PC-3 (cell line): ENCODE data around the gene PTPN3. TPM values are rescaled to one million over a fixed set of nuclear protein-coding genes. Genes with fewer than 3 reads are reported as not detected.
"Not testable (repeated sequence)": the region's sequence is repeated elsewhere in the genome, so short reads cannot be mapped to it uniquely, and the experiment has no call there.

Experiments used
- ATAC-seq: fragments of 200-7000 bp; cut with Tn5 transposase; 2 replicates; pipeline ENCODE4 v1.9.1; 2020; ENCODE audit warnings: mild to moderate bottlenecking, moderate library complexity
- Bru-seq: library from RNA; stranded (reverse); fragments of 400-500 nt; gene quantifications from one replicate; lab custom pipeline; 2021; lab: Mats Ljungman, UMichigan
- BruChase-seq, 2 experiments: library from RNA; stranded (reverse); fragments of 400-500 nt; gene quantifications; one replicate each; lab custom pipeline; 2021; lab: Mats Ljungman, UMichigan
- BruUV-seq: library from RNA; stranded (reverse); fragments of 400-500 nt; replicated peaks from 2 replicates; lab custom pipeline; 2021; lab: Mats Ljungman, UMichigan
- CTCF ChIA-PET: fragments of 300-600 bp; sonication (Branson Sonifier 250); formaldehyde crosslinking; loops from one replicate; lab custom pipeline; 2022; ENCODE audit warnings: antibody characterized with exemption; lab: Charles Lee
- POLR2A ChIA-PET: fragments of 300-600 bp; sonication (Branson Sonifier 250); formaldehyde crosslinking; loops from one replicate; lab custom pipeline; 2022; ENCODE audit warnings: antibody characterized with exemption; ENCODE audit not compliant: unreplicated experiment; lab: Charles Lee
- DNase-seq: peaks from one replicate; pipeline ENCODE4 v3.0.0-alpha.2; 2015
- H2AFZ ChIP-seq: fragments of 300-600 bp; sonication (generic); 2 replicates; pipeline ENCODE4 v1.6.0; 2016; ENCODE audit warnings: antibody characterized with exemption, low read length
- H3F3A ChIP-seq: fragments of 300-600 bp; sonication (generic); one replicate; pipeline ENCODE4 v1.6.0; 2017; ENCODE audit warnings: antibody characterized with exemption, low read length, control low read depth, mild to moderate bottlenecking; ENCODE audit not compliant: unreplicated experiment
- H3K27ac ChIP-seq: fragments of 300-600 bp; sonication (generic); 2 replicates; pipeline ENCODE4 v1.5.1; 2016; ENCODE audit warnings: mild to moderate bottlenecking, low read length
- H3K27me3 ChIP-seq: fragments of 300-600 bp; sonication (generic); 2 replicates; pipeline ENCODE4 v1.6.1; 2016; ENCODE audit warnings: low read length, mixed read lengths
- H3K36me3 ChIP-seq: fragments of 300-600 bp; sonication (generic); 2 replicates; pipeline ENCODE4 v1.6.1; 2016; ENCODE audit warnings: low read depth, mixed run types, low read length, mixed read lengths
- H3K4me1 ChIP-seq: fragments of 300-600 bp; sonication (generic); 2 replicates; pipeline ENCODE4 v1.5.1; 2016; ENCODE audit warnings: low read length; ENCODE audit not compliant: insufficient read depth
- H3K4me2 ChIP-seq: fragments of 300-600 bp; sonication (generic); 2 replicates; pipeline ENCODE4 v1.6.0; 2016; ENCODE audit warnings: low read length
- H3K4me3 ChIP-seq: fragments of 300-600 bp; sonication (generic); 2 replicates; pipeline ENCODE4 v1.5.1; 2016; ENCODE audit warnings: mild to moderate bottlenecking, low read length, mixed read lengths
- H3K79me2 ChIP-seq: fragments of 300-600 bp; sonication (generic); 2 replicates; pipeline ENCODE4 v1.6.1; 2017; ENCODE audit warnings: low read length, mixed read lengths
- H3K9ac ChIP-seq: fragments of 300-600 bp; sonication (generic); 2 replicates; pipeline ENCODE4 v1.6.0; 2016; ENCODE audit warnings: mild to moderate bottlenecking, low read length
- H3K9me2 ChIP-seq: fragments of 300-600 bp; sonication (generic); replicated peaks from 2 replicates; pipeline ENCODE4 v1.6.1; 2016; ENCODE audit warnings: mixed run types, low read length, mixed read lengths
- H3K9me3 ChIP-seq: fragments of 300-600 bp; sonication (generic); 2 replicates; pipeline ENCODE4 v1.6.1; 2016; ENCODE audit warnings: low read length, mixed read lengths
- H4K20me1 ChIP-seq: fragments of 300-600 bp; sonication (generic); 2 replicates; pipeline ENCODE4 v1.6.1; 2016; ENCODE audit warnings: low read length, mixed read lengths
- CTCF ChIP-seq: fragments of 300-600 bp; sonication (generic); conservative IDR thresholded peaks from 2 replicates; pipeline ENCODE4 v1.5.1; 2017; ENCODE audit warnings: antibody characterized with exemption, low read depth, mild to moderate bottlenecking, low read length
- EZH2 ChIP-seq: fragments of 300-600 bp; sonication (generic); IDR thresholded peaks from one replicate; pipeline ENCODE4 v1.6.1; 2017; ENCODE audit warnings: antibody characterized with exemption, mild to moderate bottlenecking, low read length; ENCODE audit not compliant: unreplicated experiment
- EZH2phosphoT487 ChIP-seq: fragments of 300-600 bp; sonication (generic); IDR thresholded peaks from 2 replicates; pipeline ENCODE4 v1.6.1; 2018; ENCODE audit warnings: mild to moderate bottlenecking, antibody characterized with exemption, low read length, borderline replicate concordance
- intact Hi-C: fragments of 100-400 bp; cut with micrococcal nuclease; formaldehyde crosslinking; loops from 2 replicates; pipeline ENCODE4 v1.9.0; 2023
- long read RNA-seq: library from polyadenylated mRNA; unstranded; transcript quantifications from one replicate; pipeline ENCODE4 v2.0.0, GENCODE V29; 2021; ENCODE audit not compliant: unreplicated experiment
- total RNA-seq: library from RNA; depleted of rRNA; stranded (reverse); fragments of >200 nt; gene quantifications from 2 replicates; pipeline ENCODE4 v1.2.3, GENCODE V29; 2014; rRNA removed

The PTPN3 gene
- total RNA-seq: 8.4 and 8.7 TPM in 2 replicates
- percentile 68 among the genes with signal in this experiment for Bru-seq, nascent RNA
- BruChase-seq, experiment 1, labeled RNA remaining after a 6-hour chase: percentile 65 among the genes with signal in this experiment
- BruChase-seq, experiment 2, labeled RNA remaining after a 2-hour chase: percentile 66 among the genes with signal in this experiment
- long read RNA-seq, full-length matches to known transcripts: 5 of 34 reads
- long read RNA-seq, partial matches to known transcripts: 14 of 34 reads
- long read RNA-seq, other reads (novel, unspliced or antisense): 15 of 34 reads

GRCh38 chr9:109498195-109499092 lies at the start of gene PTPN3:
Gene PTPN3, minus strand, starts transcription at chr9:109498307. Its CDS starts 34,873 bp downstream, at chr9:109463434.
- H3K9me3 ChIP-seq: no peaks in the 10 kb centered on the region
- H3K4me3 ChIP-seq: peak within 1 kb of the TSS; percentile 77
- peaks cover 42% of the 10 kb centered on the region for H3K79me2 ChIP-seq
- H3K4me1 ChIP-seq: peaks cover 28% of the 10 kb centered on the region
- intact Hi-C loops: no loop called here
- H3K4me2 ChIP-seq: peak within 1 kb of the TSS; percentile 98
- ChIA-PET POLR2A (no interaction called here), CTCF (no interaction called here)
- no peaks in the 10 kb centered on the region for H3F3A ChIP-seq
- no peaks in the 10 kb centered on the region for H3K9me2 ChIP-seq
- DNase-seq: peak; percentile 34
- no TSS peak for BruUV-seq
- TF ChIP-seq CTCF: no peak
- H4K20me1 ChIP-seq: no peaks in the 10 kb centered on the region
- H3K27ac ChIP-seq: no peak within 1 kb of the TSS
- no peaks in the 10 kb centered on the region for H3K36me3 ChIP-seq
- H3K27me3 ChIP-seq: no peaks in the 10 kb centered on the region
- H3K9ac ChIP-seq: peak within 1 kb of the TSS; percentile 61
- peak; percentile 61 for ATAC-seq
- peak within 1 kb of the TSS; percentile 99 for H2AFZ ChIP-seq

GRCh38 chr9:109544954-109545353 lies 46.8 kb upstream of the PTPN3 start:
- H4K20me1 ChIP-seq, H3K9me3 ChIP-seq, H3K27me3 ChIP-seq, intact Hi-C loops, H3K4me1 ChIP-seq, H3K9ac ChIP-seq, H3K27ac ChIP-seq, CTCF ChIA-PET, ATAC-seq, H3K36me3 ChIP-seq, BruUV-seq, H2AFZ ChIP-seq, H3K9me2 ChIP-seq, DNase-seq, POLR2A ChIA-PET, H3K79me2 ChIP-seq, H3K4me3 ChIP-seq, H3K4me2 ChIP-seq, H3F3A ChIP-seq: not testable (repeated sequence)

GRCh38 chr9:109542922-109543321 lies 44.8 kb upstream of the PTPN3 start:
- no peak for ATAC-seq
- Histone ChIP-seq H3K4me3 (no peak overlapping the region), H3K79me2 (no peaks in the 10 kb centered on the region), H3K9ac (no peak overlapping the region), H3F3A (no peaks in the 10 kb centered on the region), H3K27ac (no peak overlapping the region), H3K4me2 (no peak overlapping the region), H3K9me2 (no peaks in the 10 kb centered on the region), H3K36me3 (no peaks in the 10 kb centered on the region), H3K4me1 (no peaks in the 10 kb centered on the region), H3K27me3 (no peaks in the 10 kb centered on the region), H2AFZ (no peak overlapping the region), H4K20me1 (no peaks in the 10 kb centered on the region), H3K9me3 (no peaks in the 10 kb centered on the region)
- CTCF ChIA-PET: no interaction called here
- TF ChIP-seq EZH2 (no peak), EZH2phosphoT487 (no peak)
- DNase-seq: no peak
- no TSS peak for BruUV-seq
- POLR2A ChIA-PET: no interaction called here
- intact Hi-C loops: no loop called here
